Left kidney (tissue), 2 donors: ENCODE results near the gene MAP4. TPM values are rescaled to one million over a fixed set of nuclear protein-coding genes. Genes with fewer than 3 reads are reported as not detected.

Source experiments
- DNase-seq: peaks from one replicate; pipeline ENCODE4 v3.0.0-alpha.2; 2013
- polyA plus RNA-seq: library from polyadenylated mRNA; unstranded; fragments of 120-200 nt; gene quantifications from one replicate; pipeline ENCODE4 v1.2.1, GENCODE V29; 2013; ENCODE audit not compliant: insufficient read length

The MAP4 gene
- polyA plus RNA-seq, 1 donor: 190 TPM

DNA sequence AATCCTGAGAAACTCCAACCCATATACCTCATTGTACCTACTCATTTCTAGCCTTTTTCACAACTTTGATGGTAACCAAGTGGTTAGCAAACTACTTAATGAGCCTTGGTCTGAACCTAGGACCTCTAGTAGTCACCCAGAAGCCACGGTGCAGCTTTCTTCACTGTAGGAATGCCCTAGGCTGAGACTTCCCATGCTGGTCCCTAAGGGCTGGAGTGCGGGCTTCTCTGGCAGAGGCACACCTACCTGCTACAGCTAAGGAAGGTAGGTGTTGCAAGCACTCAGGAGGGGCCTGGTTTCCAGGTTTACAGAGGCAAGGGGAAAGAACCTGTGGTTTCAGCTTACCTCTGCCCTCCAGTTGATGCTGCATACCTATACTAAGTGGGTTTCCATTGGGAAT, 147.9 kb downstream of the MAP4 start:
- DNase-seq: no peak

DNA sequence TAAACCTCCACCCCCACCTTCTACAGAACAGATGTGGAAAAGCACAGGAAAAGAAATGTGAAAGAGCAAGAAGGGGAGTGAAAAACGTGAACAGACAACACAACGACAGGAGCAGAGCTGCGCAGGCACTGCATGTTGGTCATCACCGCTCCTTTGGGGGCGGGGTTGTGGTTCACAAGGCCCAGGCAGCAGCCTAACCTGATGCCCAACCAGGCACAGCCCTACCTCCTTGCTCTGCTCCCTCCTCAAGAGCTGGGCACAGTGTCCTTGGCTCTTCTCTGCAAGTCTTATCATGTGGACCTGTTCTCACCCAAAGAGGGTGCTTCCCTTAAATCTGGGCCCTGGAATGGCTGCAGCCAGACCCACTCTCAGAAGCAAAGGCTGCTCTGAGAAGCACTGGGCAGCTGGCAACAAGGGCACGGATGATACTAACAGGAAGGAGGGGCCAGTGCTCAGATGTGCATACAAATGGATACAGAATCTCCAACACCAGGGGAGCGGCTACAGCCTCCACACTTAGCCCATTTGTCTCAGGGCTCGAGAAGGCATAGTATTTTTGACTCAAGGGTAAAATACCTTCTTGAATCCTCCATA, 148.7 kb downstream of the MAP4 start:
- DNase-seq: no peak

DNA sequence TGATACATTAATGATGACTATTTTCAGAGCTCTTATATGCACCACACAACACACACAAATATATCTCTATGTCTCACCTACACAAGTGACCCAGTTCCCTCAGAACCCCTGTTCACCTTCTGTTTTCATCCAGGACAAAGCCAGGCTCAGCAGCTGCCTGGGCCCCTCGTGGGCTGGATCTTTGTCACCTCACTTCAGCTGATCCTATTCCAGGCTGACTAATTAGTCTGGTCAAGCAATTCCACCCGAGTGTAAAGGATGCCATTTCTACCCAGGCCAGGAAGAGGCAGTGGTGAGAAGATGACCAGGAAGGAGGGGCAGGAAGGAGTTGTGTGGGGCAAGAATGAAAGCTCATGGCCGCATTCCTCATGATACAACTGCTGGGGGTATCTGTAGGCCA, 151.0 kb downstream of the MAP4 start:
- DNase-seq: no peak

DNA sequence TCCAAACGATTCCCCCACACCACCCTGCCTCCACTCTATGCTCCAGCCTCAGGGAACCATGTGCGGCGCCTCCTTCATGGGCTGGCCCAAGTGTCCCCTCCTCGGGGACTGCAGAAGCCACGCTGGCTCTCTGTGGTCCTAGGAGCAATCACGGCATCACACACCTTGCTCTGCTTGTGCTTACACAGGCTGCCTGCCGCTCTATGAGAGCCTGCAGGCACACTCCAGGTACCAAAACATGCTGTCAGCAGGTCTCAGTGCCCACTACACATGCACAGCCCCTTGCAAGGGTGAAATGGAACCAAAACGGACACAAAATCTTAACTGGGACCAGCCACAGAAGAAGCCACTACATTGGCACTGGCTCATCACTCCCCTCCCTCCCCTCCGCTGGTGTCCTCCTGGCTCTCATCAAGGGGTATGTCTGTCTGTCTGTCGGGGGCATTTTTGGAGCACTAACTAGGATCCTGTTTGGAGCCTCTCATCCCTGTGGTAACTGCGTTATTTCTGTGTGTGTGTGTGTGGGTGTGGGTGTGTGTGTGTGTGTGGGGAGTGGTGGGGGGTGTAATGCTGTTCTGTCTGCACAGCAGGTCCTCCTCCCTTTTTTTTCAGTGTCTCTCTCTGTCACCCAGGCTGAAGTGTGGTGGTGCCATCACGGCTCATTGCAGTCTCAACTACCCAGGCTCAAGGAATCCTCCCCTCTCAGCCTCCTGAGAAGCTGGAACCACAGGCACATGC, 152.7 kb downstream of the MAP4 start:
- DNase-seq: no peak

DNA sequence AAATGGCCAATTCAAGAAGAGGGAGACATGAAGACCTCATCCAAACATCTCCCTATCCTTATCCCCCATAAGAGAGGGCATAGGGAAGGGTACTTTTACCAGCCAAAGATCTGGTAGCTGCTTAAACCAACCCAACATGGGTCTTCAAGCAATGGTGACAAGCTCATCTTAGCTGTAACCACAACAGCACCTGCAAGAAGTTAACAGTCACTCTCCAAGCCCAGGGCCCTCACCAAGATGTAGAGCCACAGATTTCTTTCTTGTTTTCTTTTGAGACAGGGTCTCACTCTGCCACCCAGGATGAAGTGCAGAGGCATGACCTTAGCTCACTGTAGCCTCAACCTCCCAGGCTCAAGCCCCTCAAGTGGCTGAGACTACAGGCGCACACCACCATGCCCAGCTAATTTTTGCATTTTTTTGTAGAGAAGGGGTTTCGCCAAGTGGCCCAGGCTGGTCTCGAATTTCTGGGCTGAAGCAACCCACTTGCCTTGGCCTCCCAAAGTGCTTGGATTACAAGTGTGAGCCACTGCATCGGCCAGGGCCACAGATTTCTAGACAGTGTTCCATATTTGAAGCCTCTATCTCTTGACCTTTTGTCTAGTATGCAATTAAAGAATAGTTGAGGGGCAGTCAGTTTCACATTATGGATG, 156.1 kb downstream of the MAP4 start:
- DNase-seq: no peak

DNA sequence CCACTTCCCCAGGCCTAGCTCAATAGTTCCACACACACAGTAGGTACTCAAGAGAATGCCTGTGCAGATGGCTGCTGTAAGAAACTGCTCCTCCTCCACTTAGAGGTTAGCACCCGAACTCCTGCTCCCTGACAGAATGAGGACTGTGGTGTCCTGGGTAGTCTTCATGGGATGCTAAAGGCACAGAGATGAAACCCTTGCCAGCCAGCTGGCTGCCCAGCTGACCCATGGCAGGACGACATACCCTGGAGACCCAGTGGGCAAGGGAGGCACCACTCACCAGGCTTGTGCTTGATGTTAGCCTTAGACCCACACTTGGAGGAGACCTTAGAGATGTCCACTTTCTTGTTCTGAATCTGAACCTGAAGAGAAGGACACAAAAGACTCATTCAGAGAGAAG, 159.1 kb downstream of the MAP4 start:
- no peak for DNase-seq

DNA sequence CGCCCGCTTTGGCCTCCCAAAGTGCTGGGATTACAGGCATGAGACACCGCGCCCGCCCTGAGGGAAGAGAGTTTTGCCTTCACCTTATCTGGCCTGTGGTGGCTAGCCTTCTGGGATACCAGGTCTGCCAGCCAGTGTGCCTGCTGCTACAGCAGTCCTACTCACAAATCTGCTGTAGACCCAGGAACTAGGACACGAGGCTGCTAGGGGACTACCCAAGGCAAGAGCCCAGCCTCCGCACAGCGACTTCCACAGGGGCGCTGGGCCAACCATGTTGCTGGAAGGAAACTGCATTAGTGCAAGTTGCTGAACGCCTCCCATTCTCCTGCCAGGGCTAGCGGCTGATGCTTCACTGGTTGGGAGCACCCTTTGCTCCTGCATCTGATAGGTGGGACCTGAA, 159.5 kb downstream of the MAP4 start:
- no peak for DNase-seq

DNA sequence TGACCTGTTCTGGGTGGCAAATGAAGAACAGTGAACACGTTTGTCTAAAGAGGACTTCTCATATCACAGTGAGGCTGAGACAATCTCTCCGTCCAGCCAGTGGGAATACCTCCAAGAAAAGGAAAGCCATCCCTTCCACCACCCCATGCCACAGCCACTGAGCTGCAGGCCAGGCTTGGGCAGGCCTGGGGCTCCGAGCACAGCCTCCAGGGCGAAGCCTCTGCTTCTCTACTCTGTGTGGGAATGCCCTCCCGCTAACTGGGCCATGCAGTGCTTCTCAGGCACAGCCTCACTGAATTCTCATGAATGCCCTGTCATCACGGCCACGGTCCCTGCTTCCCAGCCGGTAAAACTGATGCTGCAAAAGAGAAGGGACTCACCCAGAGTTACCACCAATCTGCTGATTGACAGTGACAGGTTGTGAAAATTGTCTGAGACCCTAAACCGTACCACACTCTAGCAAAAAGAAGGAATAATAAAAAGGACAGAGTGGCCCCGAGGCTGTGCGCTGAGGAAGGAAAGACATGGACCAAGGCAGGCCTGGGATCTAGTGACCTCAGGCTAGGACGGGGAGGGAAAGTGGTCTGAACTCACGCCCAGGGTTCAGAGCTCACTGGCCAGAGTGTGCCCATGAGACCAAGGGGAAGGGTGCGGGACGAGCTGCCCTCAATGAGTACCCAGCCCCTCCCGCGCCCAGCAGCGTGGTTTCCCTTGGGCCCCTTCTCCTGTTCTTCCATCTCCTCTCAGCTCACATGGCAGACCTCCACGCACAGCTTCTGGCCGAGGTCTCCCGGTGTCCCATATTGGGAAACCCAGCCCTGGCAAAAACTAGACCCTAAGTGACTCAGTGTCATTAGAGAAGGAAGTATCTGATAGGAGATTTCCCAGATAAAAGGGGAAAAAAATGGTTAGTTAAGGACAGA, 160.5 kb downstream of the MAP4 start:
- DNase-seq: no peak

DNA sequence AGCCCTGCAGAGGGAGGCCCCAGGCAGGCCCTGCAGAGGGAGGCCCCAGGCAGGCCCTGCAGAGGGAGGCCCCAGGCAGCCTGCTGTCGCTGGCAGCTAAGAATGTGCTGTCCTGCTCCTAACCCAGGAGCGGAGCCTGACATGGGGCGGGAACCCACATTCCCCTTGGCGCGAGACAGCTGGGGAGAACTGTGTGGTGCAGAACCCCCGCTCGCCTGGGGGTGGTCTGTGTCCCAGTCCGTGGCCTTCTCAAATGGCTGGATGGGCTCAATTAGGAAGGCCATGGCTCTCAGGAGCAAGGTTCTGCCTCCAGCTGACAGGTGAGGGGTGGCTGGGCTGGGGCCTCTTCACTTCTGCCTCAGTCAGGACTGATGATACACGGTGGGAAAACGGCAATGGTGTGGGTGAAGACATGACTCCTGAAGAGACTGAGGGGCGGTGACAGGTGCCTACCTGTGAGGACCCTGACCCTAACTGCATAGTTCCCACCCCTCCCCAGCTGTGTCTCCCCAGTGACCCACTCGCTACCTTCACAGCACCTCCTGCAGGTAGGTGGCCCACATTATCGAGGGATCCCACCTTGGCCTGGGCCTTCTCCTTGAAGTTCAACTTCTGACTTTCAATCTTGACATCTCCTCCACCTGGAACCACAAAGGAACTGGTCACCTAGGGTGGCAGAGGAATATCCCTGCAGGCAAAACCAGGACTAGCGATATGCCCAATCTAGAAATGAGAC, 161.3 kb downstream of the MAP4 start:
- DNase-seq: no peak

DNA sequence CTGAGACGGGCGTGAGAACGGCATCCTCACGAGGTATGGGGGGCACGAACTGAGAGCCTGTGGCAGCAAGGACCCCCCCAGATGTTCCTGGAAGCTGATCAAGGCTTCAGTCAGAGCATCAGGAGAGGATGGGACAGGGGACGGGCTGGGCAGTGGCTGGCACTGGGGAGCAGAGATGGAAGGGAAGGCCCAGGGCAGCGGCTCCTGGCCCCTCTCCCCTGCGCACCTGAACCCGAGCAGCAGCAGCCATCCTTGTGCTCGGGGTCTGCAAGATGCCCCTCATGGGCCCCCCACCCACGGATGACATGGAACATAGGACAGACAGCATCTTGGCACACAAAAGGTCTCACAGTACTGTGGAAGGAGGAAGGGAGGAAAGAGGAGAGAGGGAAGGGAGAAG, 161.9 kb downstream of the MAP4 start:
- no peak for DNase-seq

DNA sequence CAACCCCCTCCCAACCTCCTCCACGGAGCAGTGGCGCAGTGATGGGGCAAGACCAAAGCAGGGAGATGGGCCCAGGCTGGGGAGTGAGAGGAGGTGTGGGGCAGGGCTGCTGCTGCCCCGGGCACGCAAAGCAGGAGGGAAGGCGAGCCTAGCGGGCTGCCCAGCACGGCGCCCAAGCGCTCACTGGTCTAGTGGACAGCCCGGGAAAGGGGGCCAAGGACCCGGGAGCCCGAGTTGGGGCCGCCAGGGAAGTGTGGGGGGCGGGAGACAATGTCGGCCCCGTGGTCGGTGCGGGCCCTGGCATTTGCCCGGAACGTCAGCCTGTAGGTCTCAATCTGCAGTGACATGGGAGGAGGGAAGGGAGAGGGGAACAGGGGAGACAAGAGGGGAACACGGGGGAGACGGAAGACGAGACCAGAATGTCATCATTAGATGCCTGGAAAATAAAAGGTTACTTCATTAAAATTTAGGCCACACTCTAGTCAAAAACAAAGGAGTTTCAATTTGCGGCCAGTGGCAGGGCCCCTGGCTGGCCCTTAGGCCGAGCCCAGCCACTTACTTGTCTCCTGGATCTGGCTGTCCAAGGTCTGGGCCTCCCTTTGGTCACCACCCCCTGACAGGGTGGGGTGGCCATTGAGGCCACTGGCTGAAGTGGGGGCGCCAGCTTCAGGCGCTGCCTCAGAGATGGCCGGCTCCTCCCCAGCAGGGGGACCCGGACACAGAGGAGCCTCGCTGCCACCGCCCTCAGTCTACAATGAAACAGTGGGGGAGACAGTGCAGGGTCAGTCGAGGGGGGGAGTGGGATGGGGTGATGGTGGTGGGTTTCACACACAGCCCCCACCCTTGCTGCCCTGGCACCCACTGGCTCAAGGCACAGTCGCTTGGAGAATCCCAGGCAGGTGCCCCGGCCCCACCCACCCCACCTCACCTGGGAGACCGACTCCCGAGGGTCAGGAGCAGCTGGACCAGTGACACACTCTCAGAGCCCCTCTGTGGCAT, 163.3 kb downstream of the MAP4 start:
- DNase-seq: no peak

DNA sequence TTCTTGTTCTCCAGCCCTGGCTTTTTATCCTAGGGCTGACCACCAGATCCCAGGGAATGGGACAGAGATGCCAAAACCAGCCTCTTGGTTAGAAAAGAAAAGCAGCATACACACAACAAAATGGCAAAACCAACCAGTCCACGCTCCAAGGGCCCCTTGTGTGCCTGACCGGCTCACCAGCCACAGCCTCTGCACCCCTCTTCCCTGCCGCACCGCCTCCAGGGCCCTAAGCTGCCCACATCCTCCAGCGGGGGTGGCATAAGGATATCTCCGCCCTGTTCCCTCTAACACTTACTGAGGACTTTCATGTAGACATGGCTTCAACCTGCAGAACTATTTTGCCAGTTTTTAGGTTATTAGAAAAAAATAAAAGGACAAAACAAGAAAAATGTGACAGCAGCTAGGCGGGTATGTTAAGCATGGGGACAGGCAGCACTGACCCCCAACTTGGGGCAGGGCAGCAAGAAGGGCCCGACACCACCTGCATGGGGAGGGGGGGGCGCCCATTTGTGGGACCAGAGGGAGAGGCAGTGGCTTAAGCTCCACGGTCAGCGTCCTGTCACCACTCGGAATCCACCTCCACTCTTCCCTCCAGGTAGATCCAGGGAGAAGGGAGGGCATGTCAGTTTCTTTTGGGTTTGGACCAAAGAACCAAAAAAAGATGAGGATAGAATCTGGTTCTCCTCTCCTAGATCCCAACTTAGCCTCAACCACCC, 164.2 kb downstream of the MAP4 start:
- DNase-seq: no peak

DNA sequence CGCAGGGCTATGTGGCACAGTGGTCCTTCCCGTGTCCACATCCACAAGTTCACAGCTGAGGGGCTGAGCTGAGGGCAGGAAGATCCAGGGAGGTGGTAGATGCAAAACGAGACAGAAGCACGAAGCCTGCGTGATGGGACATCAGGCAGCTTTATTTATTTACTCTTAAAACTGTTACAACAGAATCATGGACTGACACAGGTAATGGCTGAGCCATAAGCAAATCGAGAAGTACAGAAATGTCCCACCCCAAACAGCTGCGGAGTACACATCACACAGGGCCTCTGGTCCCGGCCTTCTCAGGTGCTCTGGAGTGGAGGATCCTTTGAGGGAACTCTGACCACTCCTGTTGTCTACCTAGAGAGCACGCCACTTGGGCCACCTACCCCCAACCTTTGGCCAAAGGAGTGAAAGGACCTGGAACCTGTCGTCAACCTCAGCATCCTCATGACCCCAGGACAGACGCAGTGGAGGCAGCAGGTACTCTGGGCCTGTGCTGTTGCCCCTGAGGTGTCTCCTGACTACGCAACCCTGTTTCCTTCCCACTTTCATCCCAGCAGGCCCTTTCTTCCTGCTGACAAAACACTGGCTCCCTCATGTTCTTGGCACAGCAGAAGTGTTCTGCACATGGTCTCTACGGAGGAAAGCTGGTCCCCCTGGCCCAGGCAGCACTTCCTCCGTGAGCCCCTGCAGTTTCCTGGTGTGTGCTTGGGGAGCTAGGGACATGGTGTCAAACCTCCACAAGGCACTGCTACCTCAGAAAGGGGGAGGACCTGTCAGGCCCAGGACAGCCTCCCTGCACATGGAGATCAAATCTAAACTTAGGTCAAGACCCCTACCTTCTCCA, 165.4 kb downstream of the MAP4 start:
- no peak for DNase-seq

DNA sequence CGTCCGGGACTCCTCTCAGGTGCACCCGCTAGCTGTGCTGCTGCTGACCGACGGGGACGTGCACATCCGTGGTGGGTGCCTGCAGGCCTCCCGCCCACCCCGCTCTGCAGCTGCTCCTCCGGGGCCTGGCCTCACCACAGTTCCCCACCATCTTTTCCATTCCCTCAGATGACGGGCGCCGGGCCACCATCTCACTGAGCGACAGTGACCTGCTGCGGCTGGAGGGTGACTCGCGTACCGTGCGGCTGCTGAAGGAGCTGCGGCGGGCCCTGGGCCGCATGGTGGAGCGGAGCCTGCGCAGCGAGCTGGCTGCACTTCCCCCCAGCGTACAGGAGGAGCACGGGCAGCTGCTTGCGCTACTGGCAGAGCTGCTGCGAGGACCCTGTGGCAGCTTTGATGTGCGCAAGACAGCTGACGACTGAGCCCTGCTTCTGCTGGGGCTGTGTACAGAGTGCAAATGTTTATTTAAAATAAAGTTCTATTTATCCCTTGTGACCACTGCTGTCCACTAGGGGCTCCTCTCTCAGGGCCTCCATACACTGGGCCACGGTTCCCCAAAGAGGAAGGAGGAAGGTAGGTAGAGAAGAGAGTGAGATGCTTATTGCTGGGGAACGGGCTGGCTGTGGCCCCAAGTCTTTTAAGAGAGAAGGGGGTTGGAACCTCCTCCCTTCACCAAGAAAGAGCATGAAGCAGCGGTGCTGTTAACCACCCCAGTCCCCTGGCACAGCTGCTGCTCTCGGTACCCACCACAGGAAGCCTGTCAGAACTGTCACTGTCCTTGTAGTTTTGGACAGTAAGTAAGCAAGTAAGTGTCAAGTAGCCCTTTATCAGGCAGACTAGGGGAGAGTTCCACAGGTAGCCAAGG, 166.3 kb downstream of the MAP4 start:
- DNase-seq: no peak

DNA sequence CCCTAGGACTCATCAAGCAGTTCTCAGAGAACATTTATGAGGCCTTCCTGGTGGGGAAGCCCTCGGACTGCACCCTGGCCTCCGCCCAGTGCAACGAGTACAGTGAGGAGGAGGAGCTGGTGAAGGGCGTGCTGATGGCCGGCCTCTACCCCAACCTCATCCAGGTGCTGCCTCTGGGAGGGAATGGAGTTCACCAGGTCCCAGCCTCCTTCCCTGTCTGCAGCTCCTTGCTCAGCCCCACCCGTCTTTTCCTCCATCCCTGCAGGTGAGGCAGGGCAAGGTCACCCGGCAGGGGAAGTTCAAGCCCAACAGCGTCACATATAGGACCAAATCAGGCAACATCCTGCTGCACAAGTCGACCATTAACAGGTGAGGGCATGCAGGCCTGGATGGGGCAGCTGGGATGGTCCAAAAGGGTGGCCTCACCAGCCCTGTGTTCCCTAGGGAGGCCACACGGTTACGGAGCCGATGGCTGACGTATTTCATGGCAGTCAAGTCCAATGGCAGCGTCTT, 167.0 kb downstream of the MAP4 start:
- DNase-seq: no peak

DNA sequence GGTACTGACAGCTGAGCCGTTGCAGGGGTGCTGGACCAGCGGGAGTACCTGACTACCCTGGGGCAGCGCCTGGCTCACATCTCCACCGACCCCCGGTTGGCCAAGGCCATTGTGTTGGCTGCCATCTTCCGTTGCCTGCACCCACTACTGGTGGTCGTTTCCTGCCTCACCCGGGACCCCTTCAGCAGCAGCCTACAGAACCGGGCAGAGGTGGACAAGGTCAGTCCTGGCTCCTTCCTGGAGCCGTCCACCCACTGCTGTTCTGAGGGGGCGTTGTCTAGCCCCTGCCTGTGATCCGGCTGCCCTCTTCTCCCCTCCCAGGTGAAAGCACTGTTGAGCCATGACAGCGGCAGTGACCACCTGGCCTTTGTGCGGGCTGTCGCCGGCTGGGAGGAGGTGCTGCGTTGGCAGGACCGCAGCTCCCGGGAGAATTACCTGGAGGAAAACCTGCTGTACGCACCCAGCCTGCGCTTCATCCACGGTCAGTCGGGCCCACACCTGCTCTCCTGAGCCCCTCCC, 167.6 kb downstream of the MAP4 start:
- DNase-seq: no peak

DNA sequence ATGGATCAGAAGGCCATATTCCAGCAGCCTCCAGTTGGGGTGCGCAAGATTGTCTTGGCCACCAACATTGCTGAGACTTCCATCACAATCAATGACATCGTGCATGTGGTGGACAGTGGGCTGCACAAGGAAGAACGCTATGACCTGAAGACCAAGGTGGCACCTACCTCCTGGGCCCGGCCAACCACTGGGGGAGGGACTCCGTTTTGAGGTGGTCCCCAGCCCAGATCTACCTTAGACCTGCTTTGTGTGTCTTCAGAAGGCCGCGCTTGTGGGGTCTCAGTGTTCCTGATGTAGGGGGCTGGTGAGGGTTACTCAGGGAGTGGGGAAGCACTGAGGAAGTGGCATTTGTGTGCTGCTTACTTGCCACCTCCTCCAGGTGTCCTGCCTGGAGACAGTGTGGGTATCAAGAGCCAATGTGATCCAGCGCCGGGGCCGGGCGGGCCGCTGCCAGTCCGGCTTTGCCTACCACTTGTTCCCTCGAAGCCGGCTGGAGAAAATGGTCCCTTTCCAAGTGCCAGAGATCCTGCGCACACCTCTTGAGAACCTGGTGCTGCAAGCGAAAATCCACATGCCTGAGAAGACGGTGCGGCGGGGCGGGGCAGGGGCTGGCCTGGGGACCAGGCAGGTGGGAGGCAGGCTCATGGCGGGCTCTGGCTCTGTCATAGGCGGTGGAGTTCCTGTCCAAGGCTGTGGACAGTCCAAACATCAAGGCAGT, 168.3 kb downstream of the MAP4 start:
- no peak for DNase-seq
